Caco-2 (cell line): ENCODE results near the gene ZC3H18. TPM values are rescaled to one million over a fixed set of nuclear protein-coding genes. Genes with fewer than 3 reads are reported as not detected.

Source experiments
- BruUV-seq: library from RNA; stranded (reverse); fragments of 400-500 nt; replicated peaks from 2 replicates; lab custom pipeline; 2021; lab: Mats Ljungman, UMichigan
- CTCF ChIA-PET: fragments of 300-600 bp; sonication (Branson Sonifier 250); formaldehyde crosslinking; loops from one replicate; lab custom pipeline; 2022; ENCODE audit warnings: antibody characterized with exemption; lab: Charles Lee
- POLR2A ChIA-PET: fragments of 300-600 bp; sonication (Branson Sonifier 250); formaldehyde crosslinking; loops from one replicate; lab custom pipeline; 2022; ENCODE audit warnings: antibody characterized with exemption; lab: Charles Lee
- DNase-seq, 2 experiments: peaks; one replicate each; pipeline versions ENCODE4 v3.0.0 to v3.0.0-alpha.2; 2020 to 2022
- H3K27me3 ChIP-seq: replicated peaks from 2 replicates; pipeline ENCODE4 v1.6.0; 2011; ENCODE audit warnings: low read length; ENCODE audit not compliant: control insufficient read depth, insufficient read depth
- H3K36me3 ChIP-seq: 2 replicates; pipeline ENCODE4 v1.5.1; 2011; ENCODE audit warnings: low read length; ENCODE audit not compliant: control insufficient read depth, insufficient read depth
- H3K4me1 ChIP-seq: fragments of 250-450 bp; sonication (Bioruptor Pico); 2 replicates; pipeline ENCODE4 v1.5.1; 2020; ENCODE audit warnings: mild to moderate bottlenecking
- H3K4me3 ChIP-seq: 2 replicates; pipeline ENCODE4 v1.5.1; 2011; ENCODE audit warnings: low read depth, mild to moderate bottlenecking, control low read depth, low read length
- H3K9me3 ChIP-seq: fragments of 250-450 bp; sonication (Bioruptor Pico); 2 replicates; pipeline ENCODE4 v1.5.1; 2020; ENCODE audit warnings: mild to moderate bottlenecking, moderate library complexity
- H3K27ac Mint-ChIP-seq: one replicate; pipeline ENCODE4 v1.8.0; 2022; ENCODE audit warnings: mixed read lengths; ENCODE audit not compliant: unreplicated experiment
- H3K27me3 Mint-ChIP-seq: one replicate; pipeline ENCODE4 v1.8.0; 2022; ENCODE audit warnings: mixed read lengths; ENCODE audit not compliant: insufficient read depth, unreplicated experiment
- H3K36me3 Mint-ChIP-seq: one replicate; pipeline ENCODE4 v1.8.0; 2022; ENCODE audit warnings: mild to moderate bottlenecking, mixed read lengths; ENCODE audit not compliant: insufficient read depth, unreplicated experiment
- H3K4me1 Mint-ChIP-seq: one replicate; pipeline ENCODE4 v1.8.0; 2022; ENCODE audit warnings: low read depth, mixed read lengths; ENCODE audit not compliant: unreplicated experiment
- H3K4me3 Mint-ChIP-seq: one replicate; pipeline ENCODE4 v1.8.0; 2022; ENCODE audit warnings: mild to moderate bottlenecking, moderate library complexity, mixed read lengths; ENCODE audit not compliant: unreplicated experiment
- H3K9me3 Mint-ChIP-seq: one replicate; pipeline ENCODE4 v1.8.0; 2022; ENCODE audit warnings: mixed read lengths; ENCODE audit not compliant: unreplicated experiment
- intact Hi-C: fragments of 100-400 bp; cut with micrococcal nuclease; formaldehyde crosslinking; loops from one replicate; pipeline ENCODE4 v1.10.0; 2022; ENCODE audit not compliant: unreplicated experiment
- total RNA-seq: library from RNA; stranded (reverse); gene quantifications from 2 replicates; pipeline ENCODE4 v1.2.3, GENCODE V29; 2022
- TF ChIP-seq, protein P1 (sequence below), 2 experiments: fragments of 200-600 bp in 1 of 2; IDR thresholded peaks; 1 replicate in 1 of 2; 2 replicates in 1 of 2; pipeline versions ENCODE4 v1.5.1 to v1.8.0; 2011 to 2022; ENCODE audit warnings: antibody characterized with exemption in 1 of 2, control low read depth in 1 of 2, inconsistent platforms in 1 of 2, low read depth in 1 of 2, low read length in 1 of 2, mild to moderate bottlenecking in 1 of 2, moderate library complexity in 1 of 2; ENCODE audit not compliant: insufficient read depth in 1 of 2, severe bottlenecking in 1 of 2, unreplicated experiment in 1 of 2

The ZC3H18 gene
- total RNA-seq, 1 experiment from 2014 or later: 82.0 TPM

DNA sequence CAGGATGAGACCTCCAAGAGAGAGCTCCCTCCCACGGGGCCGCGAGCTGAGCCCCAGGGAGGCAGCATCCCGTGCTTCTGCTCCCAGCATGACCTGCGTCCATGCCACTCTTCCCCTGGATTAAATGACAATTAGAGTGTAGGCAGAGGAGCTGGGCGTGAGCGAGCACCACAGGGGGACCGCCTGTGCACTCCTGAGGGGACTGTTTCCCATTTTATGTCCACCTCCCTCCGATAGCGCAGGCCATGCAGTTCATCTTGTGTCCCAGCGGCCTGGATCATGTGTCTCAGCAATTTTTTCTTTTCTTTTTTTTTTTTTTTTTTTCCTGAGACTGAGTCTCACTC is 62.4 kb downstream of the ZC3H18 start:
- H3K36me3 ChIP-seq: peaks cover 4% of the 10 kb centered on the region; the same call in 1 of the 2 replicates
- H3K27ac Mint-ChIP-seq: no peak overlapping the region
- no peaks in the 10 kb centered on the region for H3K27me3 Mint-ChIP-seq
- no peaks in the 10 kb centered on the region for H3K4me1 ChIP-seq
- H3K9me3 ChIP-seq: no peaks in the 10 kb centered on the region
- BruUV-seq: no TSS peak
- H3K9me3 Mint-ChIP-seq: no peaks in the 10 kb centered on the region
- no peak overlapping the region for H3K4me3 ChIP-seq
- intact Hi-C loops: no loop called here
- CTCF ChIA-PET: interaction anchor here (0.7 to 1.3 kb wide), 3 partner anchors 16 to 121 kb away, joined by 3 to 5 read pairs (median 3); no protein-coding TSS in a partner anchor
- no peaks in the 10 kb centered on the region for H3K4me1 Mint-ChIP-seq
- no peak overlapping the region for H3K4me3 Mint-ChIP-seq
- POLR2A ChIA-PET: interaction anchor here (1.3 kb wide), 1 partner anchor 62 kb away, joined by 3 read pairs; the partner anchor contains the start of gene ZC3H18
- H3K27me3 ChIP-seq: no peaks in the 10 kb centered on the region
- TF ChIP-seq, protein P1, sequence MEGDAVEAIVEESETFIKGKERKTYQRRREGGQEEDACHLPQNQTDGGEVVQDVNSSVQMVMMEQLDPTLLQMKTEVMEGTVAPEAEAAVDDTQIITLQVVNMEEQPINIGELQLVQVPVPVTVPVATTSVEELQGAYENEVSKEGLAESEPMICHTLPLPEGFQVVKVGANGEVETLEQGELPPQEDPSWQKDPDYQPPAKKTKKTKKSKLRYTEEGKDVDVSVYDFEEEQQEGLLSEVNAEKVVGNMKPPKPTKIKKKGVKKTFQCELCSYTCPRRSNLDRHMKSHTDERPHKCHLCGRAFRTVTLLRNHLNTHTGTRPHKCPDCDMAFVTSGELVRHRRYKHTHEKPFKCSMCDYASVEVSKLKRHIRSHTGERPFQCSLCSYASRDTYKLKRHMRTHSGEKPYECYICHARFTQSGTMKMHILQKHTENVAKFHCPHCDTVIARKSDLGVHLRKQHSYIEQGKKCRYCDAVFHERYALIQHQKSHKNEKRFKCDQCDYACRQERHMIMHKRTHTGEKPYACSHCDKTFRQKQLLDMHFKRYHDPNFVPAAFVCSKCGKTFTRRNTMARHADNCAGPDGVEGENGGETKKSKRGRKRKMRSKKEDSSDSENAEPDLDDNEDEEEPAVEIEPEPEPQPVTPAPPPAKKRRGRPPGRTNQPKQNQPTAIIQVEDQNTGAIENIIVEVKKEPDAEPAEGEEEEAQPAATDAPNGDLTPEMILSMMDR (IDR thresholded peaks at IDR 0.05; ENCODE audit: insufficient read depth in 1 of 2, low read depth in 1 of 2, low read length in 1 of 2, severe bottlenecking in 1 of 2, unreplicated experiment in 1 of 2): no peak
- no peak for DNase-seq
- H3K36me3 Mint-ChIP-seq: peaks cover 89% of the 10 kb centered on the region

DNA sequence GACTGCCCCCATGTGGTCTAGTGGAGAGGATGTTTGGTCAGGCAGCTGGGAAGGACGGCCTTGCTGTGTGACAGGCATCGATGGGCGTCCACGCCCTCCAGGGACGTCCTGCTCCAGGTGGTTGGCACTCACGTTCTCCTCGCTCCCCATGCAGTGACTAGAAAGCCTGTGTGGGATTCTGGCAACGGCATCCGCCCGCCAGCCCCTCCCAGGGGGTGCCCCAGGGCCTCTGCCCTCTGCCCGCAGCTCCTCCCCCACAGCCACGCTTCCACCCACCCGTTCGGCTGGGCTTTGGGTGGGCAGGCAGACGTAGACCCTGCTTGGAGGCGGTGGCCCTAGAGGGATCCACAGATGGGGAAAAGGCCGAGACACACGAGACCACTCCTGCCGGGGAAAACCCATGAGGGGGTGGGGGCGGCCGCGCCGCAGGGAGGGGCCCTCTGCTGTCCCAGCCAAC is 63.5 kb downstream of the ZC3H18 start:
- no peaks in the 10 kb centered on the region for H3K27me3 ChIP-seq
- H3K27ac Mint-ChIP-seq: no peak overlapping the region
- TF ChIP-seq, protein P1 (IDR thresholded peaks at IDR 0.05; ENCODE audit: insufficient read depth in 1 of 2, low read depth in 1 of 2, low read length in 1 of 2, severe bottlenecking in 1 of 2, unreplicated experiment in 1 of 2): peak in 1 of 2 experiments; percentile 29
- peaks cover 4% of the 10 kb centered on the region; the same call in 1 of the 2 replicates for H3K36me3 ChIP-seq
- DNase-seq: peak; percentile 54 to 69
- peaks cover 89% of the 10 kb centered on the region for H3K36me3 Mint-ChIP-seq
- H3K27me3 Mint-ChIP-seq: no peaks in the 10 kb centered on the region
- ChIA-PET POLR2A (interaction anchor here (1.3 kb wide), 1 partner anchor 63 kb away, joined by 3 read pairs; the partner anchor contains the start of gene ZC3H18), CTCF (interaction anchor here (0.7 to 1.3 kb wide), 3 partner anchors 15 to 165 kb away, joined by 3 to 6 read pairs (median 5); no protein-coding TSS in a partner anchor)
- intact Hi-C loops: no loop called here
- no peak overlapping the region for H3K4me3 Mint-ChIP-seq
- H3K9me3 ChIP-seq: no peaks in the 10 kb centered on the region
- no peaks in the 10 kb centered on the region for H3K4me1 Mint-ChIP-seq
- H3K4me1 ChIP-seq: peaks cover 3% of the 10 kb centered on the region; the same call in 1 of the 2 replicates
- H3K9me3 Mint-ChIP-seq: no peaks in the 10 kb centered on the region
- no peak overlapping the region for H3K4me3 ChIP-seq
- no TSS peak for BruUV-seq

GRCh38 chr16:88634141-88634993 is 64.2 kb downstream of the ZC3H18 start:
- no TSS peak for BruUV-seq
- CTCF ChIA-PET: no interaction called here
- Histone ChIP-seq H3K9me3 (no peaks in the 10 kb centered on the region), H3K36me3 (peaks cover 4% of the 10 kb centered on the region; the same call in 1 of the 2 replicates), H3K27me3 (no peaks in the 10 kb centered on the region), H3K4me3 (no peak overlapping the region), H3K4me1 (peaks cover 9% of the 10 kb centered on the region; the same call in 1 of the 2 replicates)
- intact Hi-C loops: no loop called here
- Mint-ChIP-seq H3K4me1 (no peaks in the 10 kb centered on the region), H3K27ac (no peak overlapping the region), H3K27me3 (no peaks in the 10 kb centered on the region), H3K36me3 (peaks cover 87% of the 10 kb centered on the region), H3K9me3 (no peaks in the 10 kb centered on the region), H3K4me3 (no peak overlapping the region)
- TF ChIP-seq, protein P1 (IDR thresholded peaks at IDR 0.05; ENCODE audit: insufficient read depth in 1 of 2, low read depth in 1 of 2, low read length in 1 of 2, severe bottlenecking in 1 of 2, unreplicated experiment in 1 of 2): no peak
- no peak for DNase-seq
- POLR2A ChIA-PET: no interaction called here
